ENCODE results near the gene ACSF3.
"Not testable (repeated sequence)": the region's sequence is repeated elsewhere in the genome, so short reads cannot be mapped to it uniquely, and the experiment has no call there.

The ACSF3 gene

GRCh38 chr16:89067677-89068443, 25.8 kb upstream of the ACSF3 start:
- DNase-seq (ENCODE audit: low read depth): peak; percentile 5
- no peak for TF ChIP-seq CTCF (conservative IDR thresholded peaks at IDR 0.05; ENCODE audit: low read depth, low read length)
- H3K4me3 ChIP-seq (ENCODE audit: low read depth, low read length): no peak overlapping the region

- not testable (repeated sequence) for H3K4me3 ChIP-seq (ENCODE audit: low read depth, low read length); DNase-seq (ENCODE audit: low read depth)
Observed at GRCh38 chr16:89068814-89069616, 24.6 kb upstream of the ACSF3 start.

- H3K4me3 ChIP-seq (ENCODE audit: low read depth, low read length): no peak overlapping the region
- DNase-seq (ENCODE audit: low read depth): no peak
- TF ChIP-seq CTCF (conservative IDR thresholded peaks at IDR 0.05; ENCODE audit: low read depth, low read length): no peak
Observed at GRCh38 chr16:89069920-89070319, 23.7 kb upstream of the ACSF3 start.

GRCh38 chr16:89070590-89070989, 23.1 kb upstream of the ACSF3 start:
- no peak overlapping the region for H3K4me3 ChIP-seq (ENCODE audit: low read depth, low read length)
- TF ChIP-seq CTCF (conservative IDR thresholded peaks at IDR 0.05; ENCODE audit: low read depth, low read length): no peak
- no peak for DNase-seq (ENCODE audit: low read depth)

- no peak overlapping the region for H3K4me3 ChIP-seq (ENCODE audit: low read depth, low read length)
- DNase-seq (ENCODE audit: low read depth): no peak
- peak; percentile 3 for TF ChIP-seq CTCF (conservative IDR thresholded peaks at IDR 0.05; ENCODE audit: low read depth, low read length)
Observed at GRCh38 chr16:89071686-89072547, 21.7 kb upstream of the ACSF3 start.

GRCh38 chr16:89072548-89073130, 21.0 kb upstream of the ACSF3 start:
- TF ChIP-seq CTCF (conservative IDR thresholded peaks at IDR 0.05; ENCODE audit: low read depth, low read length): no peak
- DNase-seq (ENCODE audit: low read depth): no peak
- H3K4me3 ChIP-seq (ENCODE audit: low read depth, low read length): no peak overlapping the region
